Right atrium auricular region (tissue), 2 donors: ENCODE data around the gene UVSSA. TPM values are rescaled to one million over a fixed set of nuclear protein-coding genes. Genes with fewer than 3 reads are reported as not detected.
"Not testable (repeated sequence)": the region's sequence is repeated elsewhere in the genome, so short reads cannot be mapped to it uniquely, and the experiment has no call there.

Experiments used
- DNase-seq: peaks from one replicate; pipeline ENCODE4 v3.0.0-alpha.2; 2019; ENCODE audit warnings: low spot score
- H3K27ac ChIP-seq, 2 donors: fragments of 200-600 bp; sonication (generic); 1 replicate in 1 of 2; 2 replicates in 1 of 2; pipeline ENCODE4 v1.5.1; 2016 to 2019
- H3K27me3 ChIP-seq, 2 donors: fragments of 200-600 bp; sonication (generic); one replicate each; pipeline versions ENCODE4 v1.5.1 to v1.6.0; 2017 to 2019
- H3K36me3 ChIP-seq: fragments of 200-600 bp; sonication (generic); one replicate; pipeline ENCODE4 v1.5.1; 2016
- H3K4me1 ChIP-seq, 2 donors: fragments of 200-600 bp; sonication (generic); one replicate each; pipeline versions ENCODE4 v1.5.1 to v1.6.0; 2017 to 2019
- H3K4me3 ChIP-seq, 2 donors: fragments of 200-600 bp; sonication (generic); 1 replicate in 1 of 2; 2 replicates in 1 of 2; pipeline ENCODE4 v1.5.1; 2017 to 2019; ENCODE audit warnings: mild to moderate bottlenecking in 1 of 2, moderate library complexity in 1 of 2
- H3K9me3 ChIP-seq, 2 donors: fragments of 200-600 bp; sonication (generic); one replicate each; pipeline ENCODE4 v1.5.1; 2019
- total RNA-seq, 2 donors: library from RNA; depleted of rRNA; stranded (reverse); fragments of >200 nt; gene quantifications; one replicate each; pipeline ENCODE4 v1.1.0, GENCODE V29; 2016
- TF ChIP-seq, protein P1 (sequence below), 2 donors: fragments of 200-600 bp; sonication (generic); IDR thresholded peaks; one replicate each; pipeline ENCODE4 v1.5.1; 2019; ENCODE audit warnings: antibody characterized with exemption in 2 of 2

UVSSA gene
- total RNA-seq, 2 donors from 2014 or later = 4.4 to 7.5 TPM

DNA sequence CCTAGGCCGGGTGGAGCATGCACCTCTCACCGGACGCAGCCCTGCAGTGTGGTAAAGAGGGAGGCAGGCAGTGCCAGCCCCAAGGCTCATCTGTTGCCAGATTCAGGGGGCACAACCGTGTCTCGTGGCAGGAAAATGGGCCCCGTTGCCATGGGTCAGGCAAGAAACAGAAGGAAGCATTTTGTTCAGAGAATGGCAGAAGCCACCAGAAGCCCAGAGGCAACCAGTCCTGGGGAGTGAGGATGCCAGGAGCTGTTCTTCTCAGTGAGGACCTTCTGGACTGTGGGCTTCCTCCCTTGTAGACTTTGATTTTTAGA, 12.5 kb upstream of the UVSSA start:
- no peak overlapping the region for H3K4me3 ChIP-seq
- no peak overlapping the region for H3K27ac ChIP-seq
- peaks cover 0 to 6% of the 10 kb centered on the region in 2 donors for H3K4me1 ChIP-seq
- TF ChIP-seq, protein P1, sequence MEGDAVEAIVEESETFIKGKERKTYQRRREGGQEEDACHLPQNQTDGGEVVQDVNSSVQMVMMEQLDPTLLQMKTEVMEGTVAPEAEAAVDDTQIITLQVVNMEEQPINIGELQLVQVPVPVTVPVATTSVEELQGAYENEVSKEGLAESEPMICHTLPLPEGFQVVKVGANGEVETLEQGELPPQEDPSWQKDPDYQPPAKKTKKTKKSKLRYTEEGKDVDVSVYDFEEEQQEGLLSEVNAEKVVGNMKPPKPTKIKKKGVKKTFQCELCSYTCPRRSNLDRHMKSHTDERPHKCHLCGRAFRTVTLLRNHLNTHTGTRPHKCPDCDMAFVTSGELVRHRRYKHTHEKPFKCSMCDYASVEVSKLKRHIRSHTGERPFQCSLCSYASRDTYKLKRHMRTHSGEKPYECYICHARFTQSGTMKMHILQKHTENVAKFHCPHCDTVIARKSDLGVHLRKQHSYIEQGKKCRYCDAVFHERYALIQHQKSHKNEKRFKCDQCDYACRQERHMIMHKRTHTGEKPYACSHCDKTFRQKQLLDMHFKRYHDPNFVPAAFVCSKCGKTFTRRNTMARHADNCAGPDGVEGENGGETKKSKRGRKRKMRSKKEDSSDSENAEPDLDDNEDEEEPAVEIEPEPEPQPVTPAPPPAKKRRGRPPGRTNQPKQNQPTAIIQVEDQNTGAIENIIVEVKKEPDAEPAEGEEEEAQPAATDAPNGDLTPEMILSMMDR (IDR thresholded peaks at IDR 0.05) = no peak
- no peak for DNase-seq
- H3K9me3 ChIP-seq = no peaks in the 10 kb centered on the region
- peaks cover 64% of the 10 kb centered on the region for H3K36me3 ChIP-seq
- H3K27me3 ChIP-seq = no peaks in the 10 kb centered on the region

DNA sequence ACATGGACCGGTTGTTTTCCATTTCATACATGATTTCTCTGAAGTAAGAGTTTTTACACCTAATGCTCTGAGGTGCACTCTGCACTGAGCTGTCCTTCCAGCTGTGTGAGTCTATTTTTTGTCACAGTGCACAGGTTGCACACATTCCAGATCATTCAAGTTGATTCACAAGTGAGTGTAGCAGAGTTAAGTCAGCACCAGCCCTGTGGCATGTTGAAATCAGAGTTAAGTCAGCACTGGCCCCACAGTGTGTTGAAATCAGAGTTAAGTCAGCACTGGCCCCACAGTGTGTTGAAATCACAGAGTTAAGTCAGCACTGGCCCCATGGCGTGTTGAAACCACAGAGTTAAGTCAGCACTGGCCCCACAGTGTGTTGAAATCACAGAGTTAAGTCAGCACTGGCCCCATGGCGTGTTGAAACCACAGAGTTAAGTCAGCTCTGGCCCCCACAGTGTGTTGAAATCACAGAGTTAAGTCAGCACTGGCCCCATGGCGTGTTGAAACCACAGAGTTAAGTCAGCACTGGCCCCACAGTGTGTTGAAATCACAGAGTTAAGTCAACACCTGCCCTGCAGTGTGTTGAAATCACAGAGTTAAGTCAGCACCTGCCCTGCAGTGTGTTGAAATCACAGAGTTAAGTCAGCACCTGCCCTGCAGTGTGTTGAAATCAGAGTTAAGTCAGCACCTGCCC, 11.7 kb upstream of the UVSSA start:
- H3K27ac ChIP-seq, H3K27me3 ChIP-seq, H3K4me3 ChIP-seq, DNase-seq, H3K9me3 ChIP-seq, H3K4me1 ChIP-seq: not testable (repeated sequence)
- peaks cover 72% of the 10 kb centered on the region for H3K36me3 ChIP-seq

DNA sequence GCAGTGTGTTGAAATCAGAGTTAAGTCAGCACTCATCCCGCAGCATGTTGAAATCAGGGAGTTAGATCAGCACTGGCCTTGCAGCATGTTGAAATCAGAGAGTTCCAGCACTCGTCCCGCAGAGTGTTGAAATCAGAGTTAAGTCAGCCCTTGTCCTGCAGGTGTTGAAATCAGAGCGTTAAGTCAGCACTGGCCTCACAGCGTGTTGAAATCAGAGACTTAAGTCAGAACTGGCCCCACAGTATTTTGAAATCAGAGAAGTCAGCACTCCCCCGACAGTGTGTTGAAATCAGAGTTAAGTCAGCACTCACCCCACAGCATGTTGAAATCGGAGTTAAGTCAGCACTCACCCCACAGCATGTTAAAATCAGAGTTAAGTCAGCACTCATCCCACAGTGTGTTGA, 10.9 kb upstream of the UVSSA start:
- Histone ChIP-seq H3K9me3 (no peaks in the 10 kb centered on the region), H3K27me3 (no peaks in the 10 kb centered on the region), H3K4me3 (no peak overlapping the region), H3K4me1 (no peaks in the 10 kb centered on the region), H3K36me3 (peaks cover 77% of the 10 kb centered on the region), H3K27ac (no peak overlapping the region)
- TF ChIP-seq, protein P1 (IDR thresholded peaks at IDR 0.05) = no peak
- DNase-seq = no peak

DNA sequence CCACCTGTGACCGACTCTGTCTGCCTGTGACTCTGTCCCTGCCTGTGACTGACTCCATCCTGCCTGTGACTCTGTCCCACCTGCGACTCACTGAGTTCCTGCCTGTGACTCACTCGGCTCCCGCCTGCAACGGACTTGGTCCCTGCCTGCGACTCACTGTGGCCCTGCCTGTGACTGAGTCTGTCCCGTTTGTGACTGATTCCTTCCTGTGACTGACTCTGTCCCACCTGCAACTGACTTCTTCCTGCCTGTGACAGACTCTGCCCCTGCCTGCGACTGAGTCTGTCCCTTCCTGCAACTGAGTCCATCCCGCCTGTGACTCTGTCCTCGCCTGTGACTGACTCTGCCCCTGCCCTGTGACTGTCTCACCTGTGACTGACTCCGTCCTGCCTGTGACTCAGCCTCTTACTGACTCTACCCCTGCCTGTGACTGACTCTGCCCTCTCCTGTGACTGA, 9.6 kb upstream of the UVSSA start:
- Histone ChIP-seq H3K9me3 (no peaks in the 10 kb centered on the region), H3K4me3 (no peak overlapping the region), H3K27me3 (no peaks in the 10 kb centered on the region), H3K27ac (no peak overlapping the region), H3K36me3 (peaks cover 75% of the 10 kb centered on the region), H3K4me1 (no peaks in the 10 kb centered on the region)
- TF ChIP-seq, protein P1 (IDR thresholded peaks at IDR 0.05) = no peak
- DNase-seq = no peak

DNA sequence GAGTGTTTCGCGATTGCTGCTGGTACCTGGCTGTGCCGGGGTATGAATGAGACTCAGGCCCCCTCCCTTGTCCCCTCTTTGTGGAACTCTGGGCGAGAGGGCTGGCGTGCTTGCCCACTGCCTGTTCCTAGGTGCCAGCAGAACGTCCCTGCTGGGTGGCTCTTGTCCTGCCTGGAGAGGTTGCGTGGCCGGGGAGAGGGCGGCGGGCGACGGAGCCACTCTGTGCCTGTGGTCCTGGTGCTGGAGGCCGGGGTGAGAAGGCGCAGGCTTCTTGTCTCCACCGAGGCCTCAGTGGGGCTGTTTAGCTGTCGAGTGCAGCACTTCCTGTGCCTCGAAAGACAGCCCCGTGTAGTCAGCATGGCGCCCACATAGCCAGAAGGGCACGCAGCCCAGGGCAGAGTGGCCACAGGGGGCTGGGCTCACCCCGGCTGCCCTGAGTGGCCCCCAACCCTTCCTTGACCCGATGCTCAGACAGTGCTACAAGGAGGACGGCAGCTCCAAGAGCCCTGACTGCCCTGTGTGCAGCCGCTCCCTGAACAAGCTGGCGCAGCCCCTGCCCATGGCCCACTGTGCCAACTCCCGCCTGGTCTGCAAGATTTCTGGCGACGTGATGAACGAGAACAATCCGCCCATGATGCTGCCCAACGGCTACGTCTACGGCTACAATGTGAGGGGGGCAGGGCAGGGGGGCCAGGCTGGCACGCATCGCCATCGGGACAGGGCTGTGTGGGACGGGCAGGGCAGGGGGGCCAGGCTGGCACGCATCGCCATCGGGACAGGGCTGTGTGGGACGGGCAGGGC, 8.9 kb upstream of the UVSSA start:
- DNase-seq = no peak
- Histone ChIP-seq H3K4me1 (no peaks in the 10 kb centered on the region), H3K36me3 (peaks cover 68% of the 10 kb centered on the region), H3K27ac (no peak overlapping the region), H3K27me3 (no peaks in the 10 kb centered on the region), H3K9me3 (no peaks in the 10 kb centered on the region), H3K4me3 (no peak overlapping the region)
- TF ChIP-seq, protein P1 (IDR thresholded peaks at IDR 0.05) = no peak

DNA sequence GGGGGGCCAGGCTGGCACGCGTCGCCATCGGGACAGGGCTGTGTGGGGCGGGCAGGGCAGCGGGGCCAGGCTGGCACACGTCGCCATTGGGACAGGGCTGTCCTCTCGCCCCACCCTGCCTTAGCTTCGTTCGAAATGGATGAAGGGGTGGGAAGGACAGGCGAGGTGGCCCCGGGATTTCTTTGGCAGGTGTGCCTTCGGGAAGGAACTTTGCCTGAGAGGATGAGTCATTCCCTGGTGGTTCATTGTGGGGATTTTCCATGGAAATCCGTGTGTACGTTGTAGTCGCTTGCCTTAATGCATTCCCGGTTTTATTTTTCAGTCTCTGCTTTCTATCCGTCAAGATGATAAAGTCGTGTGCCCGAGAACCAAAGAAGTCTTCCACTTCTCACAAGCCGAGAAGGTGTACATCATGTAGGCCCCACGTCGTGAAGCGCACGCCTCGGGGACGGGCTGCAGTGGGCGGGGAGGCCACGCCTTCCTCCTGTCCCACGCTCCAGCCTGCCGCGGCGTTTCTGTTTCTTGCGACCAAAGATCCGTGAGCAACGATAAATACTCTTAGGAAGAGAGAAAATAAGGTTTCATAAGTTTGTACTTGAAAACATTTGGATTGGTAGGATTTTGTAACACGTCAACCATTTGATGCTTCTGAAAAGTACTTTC, 8.1 kb upstream of the UVSSA start:
- TF ChIP-seq, protein P1 (IDR thresholded peaks at IDR 0.05) = no peak
- DNase-seq = no peak
- H3K4me1 ChIP-seq = no peaks in the 10 kb centered on the region
- no peak overlapping the region for H3K4me3 ChIP-seq
- H3K27me3 ChIP-seq = no peaks in the 10 kb centered on the region
- peaks cover 65% of the 10 kb centered on the region for H3K36me3 ChIP-seq
- H3K27ac ChIP-seq = no peak overlapping the region
- no peaks in the 10 kb centered on the region for H3K9me3 ChIP-seq
